MM.1S (cell line): ENCODE measurements around the gene PRKCA.

Experiments
- EZH2phosphoT487 ChIP-seq: fragments of 300-600 bp; sonication (generic); IDR thresholded peaks from 2 replicates; pipeline ENCODE4 v1.6.1; 2018; ENCODE audit warnings: antibody characterized with exemption, low read length
- TF ChIP-seq, protein P1 (sequence below): fragments of 300-600 bp; sonication (generic); IDR thresholded peaks from 2 replicates; pipeline ENCODE4 v1.5.1; 2016; ENCODE audit warnings: antibody characterized with exemption, low read length, mixed read lengths

DNA sequence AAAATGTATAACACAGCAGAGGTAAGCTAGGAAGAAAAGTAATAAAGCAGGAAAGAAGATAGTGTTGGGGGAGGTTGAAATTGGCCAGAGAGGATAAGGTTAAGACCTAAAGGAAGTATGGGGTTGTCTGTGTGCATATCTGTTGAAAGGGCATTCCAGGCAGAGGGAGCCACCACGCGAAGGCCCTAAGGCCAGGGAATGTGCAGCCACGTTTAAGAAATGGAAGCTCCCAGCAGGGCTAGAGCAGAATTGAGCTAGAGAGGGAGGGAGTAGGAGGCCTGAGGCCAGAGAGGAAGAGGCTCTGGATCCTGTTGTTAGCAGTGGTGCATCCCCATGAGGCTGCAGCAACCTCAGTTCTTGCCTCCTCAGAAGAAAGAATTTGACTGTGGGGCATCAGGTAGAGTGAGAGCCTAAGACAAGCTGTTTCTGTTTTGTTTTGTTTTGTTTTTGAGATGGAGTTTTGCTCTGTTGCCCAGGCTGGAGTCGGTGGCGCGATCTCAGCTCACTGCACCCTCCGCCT is 473.5 kb downstream of the PRKCA start:
- TF ChIP-seq, protein P1, sequence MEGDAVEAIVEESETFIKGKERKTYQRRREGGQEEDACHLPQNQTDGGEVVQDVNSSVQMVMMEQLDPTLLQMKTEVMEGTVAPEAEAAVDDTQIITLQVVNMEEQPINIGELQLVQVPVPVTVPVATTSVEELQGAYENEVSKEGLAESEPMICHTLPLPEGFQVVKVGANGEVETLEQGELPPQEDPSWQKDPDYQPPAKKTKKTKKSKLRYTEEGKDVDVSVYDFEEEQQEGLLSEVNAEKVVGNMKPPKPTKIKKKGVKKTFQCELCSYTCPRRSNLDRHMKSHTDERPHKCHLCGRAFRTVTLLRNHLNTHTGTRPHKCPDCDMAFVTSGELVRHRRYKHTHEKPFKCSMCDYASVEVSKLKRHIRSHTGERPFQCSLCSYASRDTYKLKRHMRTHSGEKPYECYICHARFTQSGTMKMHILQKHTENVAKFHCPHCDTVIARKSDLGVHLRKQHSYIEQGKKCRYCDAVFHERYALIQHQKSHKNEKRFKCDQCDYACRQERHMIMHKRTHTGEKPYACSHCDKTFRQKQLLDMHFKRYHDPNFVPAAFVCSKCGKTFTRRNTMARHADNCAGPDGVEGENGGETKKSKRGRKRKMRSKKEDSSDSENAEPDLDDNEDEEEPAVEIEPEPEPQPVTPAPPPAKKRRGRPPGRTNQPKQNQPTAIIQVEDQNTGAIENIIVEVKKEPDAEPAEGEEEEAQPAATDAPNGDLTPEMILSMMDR, result no peak
- no peak for TF ChIP-seq EZH2phosphoT487
